Measurements from ENCODE around the gene ERRFI1.

GRCh38 chr1:8022395-8023286 is 3.5 kb downstream of the ERRFI1 start:
- no peak for TF ChIP-seq CTCF (IDR thresholded peaks at IDR 0.05)
- no peak for TF ChIP-seq EZH2 (IDR thresholded peaks at IDR 0.05)
- TF ChIP-seq EZH2phosphoT487 (IDR thresholded peaks at IDR 0.05), result no peak
